ENCODE results near the gene ABCG4. TPM values are rescaled to one million over a fixed set of nuclear protein-coding genes. Genes with fewer than 3 reads are reported as not detected.

The ABCG4 gene
- total and polyA plus RNA-seq, 2 experiments from 2014 or later = 2.4 to 3.2 TPM

GRCh38 chr11:119103793-119104192 lies 45.1 kb upstream of the ABCG4 start:
- no peak for DNase-seq (ENCODE audit: low read depth in 1 of 2, low spot score in 1 of 2)
- H3K36me3 ChIP-seq = peaks cover 1% of the 10 kb centered on the region
- no peak overlapping the region for H3K4me3 ChIP-seq
- no peaks in the 10 kb centered on the region for H3K9me3 ChIP-seq (ENCODE audit: low read depth)
- H3K27me3 ChIP-seq = no peaks in the 10 kb centered on the region
- TF ChIP-seq, protein P1, sequence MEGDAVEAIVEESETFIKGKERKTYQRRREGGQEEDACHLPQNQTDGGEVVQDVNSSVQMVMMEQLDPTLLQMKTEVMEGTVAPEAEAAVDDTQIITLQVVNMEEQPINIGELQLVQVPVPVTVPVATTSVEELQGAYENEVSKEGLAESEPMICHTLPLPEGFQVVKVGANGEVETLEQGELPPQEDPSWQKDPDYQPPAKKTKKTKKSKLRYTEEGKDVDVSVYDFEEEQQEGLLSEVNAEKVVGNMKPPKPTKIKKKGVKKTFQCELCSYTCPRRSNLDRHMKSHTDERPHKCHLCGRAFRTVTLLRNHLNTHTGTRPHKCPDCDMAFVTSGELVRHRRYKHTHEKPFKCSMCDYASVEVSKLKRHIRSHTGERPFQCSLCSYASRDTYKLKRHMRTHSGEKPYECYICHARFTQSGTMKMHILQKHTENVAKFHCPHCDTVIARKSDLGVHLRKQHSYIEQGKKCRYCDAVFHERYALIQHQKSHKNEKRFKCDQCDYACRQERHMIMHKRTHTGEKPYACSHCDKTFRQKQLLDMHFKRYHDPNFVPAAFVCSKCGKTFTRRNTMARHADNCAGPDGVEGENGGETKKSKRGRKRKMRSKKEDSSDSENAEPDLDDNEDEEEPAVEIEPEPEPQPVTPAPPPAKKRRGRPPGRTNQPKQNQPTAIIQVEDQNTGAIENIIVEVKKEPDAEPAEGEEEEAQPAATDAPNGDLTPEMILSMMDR (IDR thresholded peaks at IDR 0.05; ENCODE audit: low read depth, low read length) = no peak
- H3K27ac ChIP-seq = no peak overlapping the region
- H3K4me1 ChIP-seq (ENCODE audit: low read depth) = peaks cover 15% of the 10 kb centered on the region

DNA sequence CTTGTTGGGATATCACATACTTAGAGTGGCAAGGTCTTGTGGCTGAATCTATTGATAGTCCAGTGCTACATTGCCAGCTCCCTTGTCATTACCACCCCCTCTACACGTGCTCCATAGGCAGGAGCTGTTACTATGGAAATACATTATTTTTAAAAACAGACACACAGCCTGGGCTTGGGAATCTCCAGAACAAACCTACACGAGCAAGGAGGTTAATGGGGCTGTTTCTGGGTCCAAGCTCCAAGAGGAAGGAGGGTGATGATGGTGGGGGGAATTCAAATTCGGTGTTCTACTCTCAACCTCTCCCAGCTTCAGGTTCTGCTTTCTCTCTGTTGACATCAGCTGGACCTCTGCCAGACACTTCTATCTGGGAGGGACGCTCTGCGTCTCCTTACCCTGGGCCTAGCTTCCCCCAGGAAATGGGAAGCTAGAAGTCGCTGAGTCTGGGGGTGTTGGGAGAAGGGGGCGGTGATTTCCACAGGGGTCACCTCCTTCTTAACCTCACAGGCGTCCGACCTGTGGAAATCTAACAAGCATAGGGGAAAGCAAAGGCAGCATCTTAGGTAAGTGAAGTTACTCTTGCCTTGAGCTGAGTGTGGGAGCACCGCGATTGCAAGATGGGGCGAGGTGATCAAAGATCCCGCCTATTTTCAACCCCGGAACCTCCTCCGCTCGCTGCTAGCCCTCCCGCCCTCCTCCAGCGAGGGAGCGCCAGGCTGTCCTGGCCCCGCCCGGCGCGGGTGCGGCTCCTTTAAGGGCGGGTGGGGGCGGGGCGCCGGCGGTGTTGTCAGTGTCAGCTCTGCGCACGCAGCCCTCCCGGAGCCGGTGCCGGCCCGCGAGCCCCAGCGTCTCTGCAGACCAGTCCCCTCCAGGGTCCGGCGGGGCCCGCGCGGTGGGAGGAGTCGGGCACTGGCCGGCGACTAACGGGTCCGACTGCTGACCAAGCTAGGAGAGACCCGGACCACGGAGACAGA lies 42.0 kb upstream of the ABCG4 start, which contains the start of gene C2CD2L:
Gene C2CD2L (plus strand): TSS at position 781 of the 974 bp plus-strand sequence. CDS start 398 bp downstream, outside the sequence.
- H3K27me3 ChIP-seq = no peaks in the 10 kb centered on the region
- H3K36me3 ChIP-seq = no peaks in the 10 kb centered on the region
- no peaks in the 10 kb centered on the region for H3K9me3 ChIP-seq (ENCODE audit: low read depth)
- peak within 1 kb of the TSS; percentile 38 for H3K27ac ChIP-seq
- peaks cover 5% of the 10 kb centered on the region for H3K4me1 ChIP-seq (ENCODE audit: low read depth)
- peak; percentile 91 to 95 for DNase-seq (ENCODE audit: low read depth in 1 of 2, low spot score in 1 of 2)
- peak within 1 kb of the TSS; percentile 90 for H3K4me3 ChIP-seq
- TF ChIP-seq, protein P1 (IDR thresholded peaks at IDR 0.05; ENCODE audit: low read depth, low read length) = no peak

- peak in 1 of 2 donors; percentile 42 for DNase-seq (ENCODE audit: low read depth in 1 of 2, low spot score in 1 of 2)
These were observed 41.2 kb upstream of the ABCG4 start for GRCh38 chr11:119107538-119108145.

GRCh38 chr11:119108146-119108856 lies 40.6 kb upstream of the ABCG4 start:
- no peaks in the 10 kb centered on the region for H3K9me3 ChIP-seq (ENCODE audit: low read depth)
- H3K27ac ChIP-seq = no peak overlapping the region
- peak overlapping the region; percentile 90 for H3K4me3 ChIP-seq
- H3K36me3 ChIP-seq = no peaks in the 10 kb centered on the region
- TF ChIP-seq, protein P1 (IDR thresholded peaks at IDR 0.05; ENCODE audit: low read depth, low read length) = no peak
- peak in 1 of 2 donors; percentile 56 for DNase-seq (ENCODE audit: low read depth in 1 of 2, low spot score in 1 of 2)
- no peaks in the 10 kb centered on the region for H3K27me3 ChIP-seq
- H3K4me1 ChIP-seq (ENCODE audit: low read depth) = peaks cover 5% of the 10 kb centered on the region

More at GRCh38 chr11:119107538-119108145, 41.2 kb upstream of the ABCG4 start:
- H3K27ac ChIP-seq = no peak overlapping the region
- TF ChIP-seq, protein P1 (IDR thresholded peaks at IDR 0.05; ENCODE audit: low read depth, low read length) = no peak
- H3K9me3 ChIP-seq (ENCODE audit: low read depth) = no peaks in the 10 kb centered on the region
- peak overlapping the region; percentile 90 for H3K4me3 ChIP-seq
- H3K27me3 ChIP-seq = no peaks in the 10 kb centered on the region
- peaks cover 5% of the 10 kb centered on the region for H3K4me1 ChIP-seq (ENCODE audit: low read depth)
- H3K36me3 ChIP-seq = no peaks in the 10 kb centered on the region

GRCh38 chr11:119108857-119109221 lies 40.0 kb upstream of the ABCG4 start:
- peaks cover 5% of the 10 kb centered on the region for H3K4me1 ChIP-seq (ENCODE audit: low read depth)
- TF ChIP-seq, protein P1 (IDR thresholded peaks at IDR 0.05; ENCODE audit: low read depth, low read length) = no peak
- no peak overlapping the region for H3K27ac ChIP-seq
- no peak for DNase-seq (ENCODE audit: low read depth in 1 of 2, low spot score in 1 of 2)
- no peaks in the 10 kb centered on the region for H3K27me3 ChIP-seq
- no peak overlapping the region for H3K4me3 ChIP-seq
- H3K9me3 ChIP-seq (ENCODE audit: low read depth) = no peaks in the 10 kb centered on the region
- no peaks in the 10 kb centered on the region for H3K36me3 ChIP-seq
